Smooth muscle cell of the brain vasculature (primary cell): ENCODE data around the gene ACSBG1.
A peak's percentile ranks its signal among the peaks of the same experiment; 100 is the strongest.
"Not testable (repeated sequence)": the region's sequence is repeated elsewhere in the genome, so short reads cannot be mapped to it uniquely, and the experiment has no call there.

ENCODE experiments used
- DNase-seq: peaks from one replicate; pipeline ENCODE4 v3.0.0-alpha.2; 2012; ENCODE audit warnings: low read depth, low spot score

The ACSBG1 gene

DNA sequence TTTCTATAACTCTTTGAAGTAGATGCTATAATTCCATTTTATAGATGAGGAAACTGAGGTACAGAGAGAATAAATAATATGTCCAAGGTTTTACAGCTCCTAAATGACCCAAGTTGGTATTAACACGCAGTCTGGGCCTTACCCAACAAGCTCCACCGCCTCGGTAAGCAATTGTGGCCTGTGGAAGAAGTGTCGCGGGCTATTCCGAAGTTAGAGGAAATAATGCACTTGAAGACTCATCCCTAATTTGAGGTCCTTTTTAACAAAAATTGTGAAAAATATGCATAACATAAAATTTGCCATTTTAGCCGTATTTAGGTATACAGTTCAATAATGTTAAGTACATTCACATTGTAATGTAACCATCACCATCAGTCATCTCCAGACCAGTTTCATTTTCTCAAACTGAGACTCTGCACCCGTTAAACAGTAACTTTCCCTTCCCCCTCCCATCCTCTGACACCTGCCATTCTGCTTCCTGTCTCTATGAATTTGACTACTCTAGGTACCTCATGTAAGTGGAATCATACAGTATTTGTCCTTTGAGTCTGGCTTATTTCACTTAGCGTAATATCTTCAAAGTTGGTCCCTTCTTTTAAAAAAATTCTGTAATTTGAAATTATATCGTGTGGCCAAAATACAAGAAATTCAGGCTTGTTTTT, 67.0 kb downstream of the ACSBG1 start:
- DNase-seq = no peak

DNA sequence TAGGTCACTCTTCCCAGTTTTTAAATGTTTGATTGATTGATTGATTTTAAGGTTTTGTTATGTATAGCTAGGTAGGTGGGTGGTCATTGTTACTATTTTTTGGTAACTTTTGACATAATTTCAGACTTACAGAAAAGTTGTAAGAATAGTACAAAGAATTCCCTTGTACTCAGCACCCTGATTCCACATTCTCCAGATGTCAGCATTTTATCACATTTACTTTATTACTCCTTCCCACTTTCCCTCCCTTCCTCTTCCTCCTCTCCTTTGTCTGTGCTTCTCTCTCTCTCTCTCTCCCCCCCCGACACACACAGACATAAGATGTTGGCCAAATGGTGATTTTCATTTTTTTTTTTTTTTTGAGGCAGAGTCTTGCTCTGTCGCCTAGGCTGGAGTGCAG, 70.4 kb downstream of the ACSBG1 start:
- DNase-seq = no peak

DNA sequence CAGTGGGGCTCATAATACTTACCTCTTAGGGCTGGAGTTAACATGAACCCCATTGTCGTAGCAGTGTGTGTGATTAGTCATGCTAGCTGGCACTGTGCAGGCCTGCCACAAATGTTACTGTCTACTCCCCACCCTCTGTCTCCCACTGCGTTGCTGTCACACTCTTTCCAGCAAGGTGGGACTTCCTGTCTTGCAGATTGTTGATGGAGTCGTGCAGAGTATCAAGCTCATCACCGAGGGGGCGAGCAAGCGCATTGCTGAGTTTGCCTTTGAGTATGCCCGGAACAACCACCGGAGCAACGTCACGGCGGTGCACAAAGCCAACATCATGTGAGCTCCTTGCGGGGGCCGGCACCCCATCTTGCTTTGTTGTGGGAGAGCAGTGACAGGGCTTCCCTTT, 72.3 kb downstream of the ACSBG1 start:
- no peak for DNase-seq

DNA sequence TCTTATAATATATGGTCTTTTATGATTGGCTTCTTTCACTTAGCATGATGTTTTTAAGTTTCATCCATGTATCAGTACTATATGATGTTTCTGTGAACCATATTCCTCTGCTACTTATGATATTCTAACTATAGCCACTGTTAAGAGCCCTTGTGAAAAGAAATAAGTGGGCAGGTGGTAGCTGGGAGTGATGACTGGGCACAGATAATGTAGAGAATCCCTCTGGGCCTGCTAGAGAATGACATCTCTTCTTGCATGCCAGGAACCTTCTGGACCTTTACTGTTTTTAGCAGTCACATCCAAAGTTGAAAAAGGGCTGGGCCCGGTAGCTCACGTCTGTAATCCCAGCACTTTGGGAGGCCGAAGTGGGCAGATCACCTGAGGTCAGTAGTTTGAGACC, 75.0 kb downstream of the ACSBG1 start:
- DNase-seq = no peak

DNA sequence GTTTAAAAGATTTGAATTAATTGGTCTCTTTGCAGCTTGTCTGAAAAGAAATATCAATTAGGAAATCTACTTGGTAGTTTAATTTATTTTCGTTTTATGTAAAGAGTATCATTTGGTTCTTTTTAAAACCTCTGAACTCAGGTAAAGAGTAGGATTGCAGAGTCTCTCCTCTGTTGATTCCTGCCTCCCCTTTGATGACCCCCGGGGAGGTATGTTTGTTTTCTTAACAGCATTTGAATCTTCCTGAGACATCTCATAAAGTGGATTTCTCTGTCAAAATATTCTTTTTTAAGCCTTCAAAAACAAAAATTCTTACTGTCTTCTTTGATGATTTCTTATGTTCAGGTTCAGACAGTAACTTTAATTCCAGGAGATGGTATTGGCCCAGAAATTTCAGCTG, 77.2 kb downstream of the ACSBG1 start:
- DNase-seq = no peak

DNA sequence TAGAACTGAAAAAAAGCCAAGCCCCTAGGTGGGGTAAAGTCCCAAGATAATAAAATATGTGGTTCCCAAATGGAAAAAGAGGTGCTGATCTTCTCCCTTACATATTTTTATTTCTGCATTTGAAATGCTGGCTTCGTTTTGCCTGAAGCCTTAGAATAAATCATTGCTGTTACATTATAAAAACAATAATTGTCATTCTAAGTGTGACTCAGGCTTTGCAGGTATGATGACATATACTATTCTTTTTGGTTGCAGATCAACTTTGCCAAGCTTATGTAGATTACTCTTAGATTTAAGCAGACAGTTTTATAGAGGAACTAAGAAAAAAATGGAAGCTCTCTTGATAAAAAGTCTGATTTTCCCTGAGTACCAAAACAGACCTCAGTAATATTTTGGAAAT, 77.7 kb downstream of the ACSBG1 start:
- no peak for DNase-seq

DNA sequence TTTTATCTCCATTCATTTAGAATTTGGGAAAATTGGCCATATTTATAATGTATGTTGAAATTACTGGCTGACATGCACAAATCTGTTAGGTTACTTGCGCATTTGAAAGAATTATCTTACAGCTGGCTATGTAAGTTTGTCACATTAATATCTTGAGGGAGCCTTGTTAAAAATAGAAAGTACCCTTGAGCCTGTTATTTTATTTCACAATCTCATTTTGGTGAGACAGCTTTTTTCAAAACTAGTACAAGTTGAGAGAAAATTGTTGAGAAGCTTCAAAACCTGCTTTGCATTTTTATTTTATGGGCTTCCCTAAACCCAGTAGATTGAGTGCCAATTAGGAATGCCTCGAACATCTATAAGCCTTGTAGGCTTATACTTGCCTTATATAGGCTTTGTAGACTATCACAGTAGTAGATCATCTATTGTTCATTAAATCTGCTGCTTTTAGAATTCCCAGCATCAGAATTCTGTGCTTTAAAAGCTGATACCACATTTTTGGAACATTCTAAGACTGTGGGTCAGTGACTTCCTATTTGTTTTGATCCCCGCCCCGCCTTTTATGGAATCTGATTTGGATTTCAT, 78.9 kb downstream of the ACSBG1 start:
- DNase-seq = no peak

DNA sequence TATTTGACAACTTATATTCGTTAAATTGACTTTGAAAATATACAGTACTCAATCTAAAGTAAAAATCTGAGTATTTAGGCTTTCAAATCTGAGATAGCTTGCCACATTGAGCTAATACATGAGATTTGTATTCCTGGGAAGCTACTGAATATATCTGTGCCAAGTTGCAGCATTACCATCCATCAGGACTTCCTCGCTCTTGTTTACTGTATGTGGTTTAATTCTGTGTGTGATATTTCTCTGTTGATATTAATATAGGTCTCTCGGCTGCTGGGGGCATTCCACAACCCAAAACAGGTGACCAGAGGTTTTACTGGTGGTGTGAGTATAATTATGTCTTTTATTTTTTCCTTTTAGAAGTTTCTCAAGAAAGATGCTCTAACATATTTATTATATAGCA, 79.4 kb downstream of the ACSBG1 start:
- no peak for DNase-seq

DNA sequence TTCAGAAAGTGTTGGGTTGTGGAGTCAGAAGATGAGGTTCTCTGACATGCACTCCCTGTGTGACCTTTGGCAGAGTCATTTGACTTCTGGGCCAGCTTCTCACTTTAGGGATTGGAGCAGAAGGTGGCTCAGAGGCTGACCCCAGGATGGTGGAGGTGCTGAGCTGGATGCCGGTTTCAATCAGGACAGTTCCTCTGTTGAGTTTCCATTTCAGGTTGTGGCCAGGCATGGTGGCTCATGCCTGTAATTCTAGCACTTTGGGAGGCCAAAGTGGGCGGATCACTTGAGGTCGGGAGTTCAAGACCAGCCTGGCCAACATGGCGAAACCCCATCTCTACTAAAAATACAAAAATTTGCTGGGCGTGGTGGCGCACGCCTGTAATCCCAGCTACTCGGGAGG, 83.3 kb downstream of the ACSBG1 start:
- DNase-seq = not testable (repeated sequence)

DNA sequence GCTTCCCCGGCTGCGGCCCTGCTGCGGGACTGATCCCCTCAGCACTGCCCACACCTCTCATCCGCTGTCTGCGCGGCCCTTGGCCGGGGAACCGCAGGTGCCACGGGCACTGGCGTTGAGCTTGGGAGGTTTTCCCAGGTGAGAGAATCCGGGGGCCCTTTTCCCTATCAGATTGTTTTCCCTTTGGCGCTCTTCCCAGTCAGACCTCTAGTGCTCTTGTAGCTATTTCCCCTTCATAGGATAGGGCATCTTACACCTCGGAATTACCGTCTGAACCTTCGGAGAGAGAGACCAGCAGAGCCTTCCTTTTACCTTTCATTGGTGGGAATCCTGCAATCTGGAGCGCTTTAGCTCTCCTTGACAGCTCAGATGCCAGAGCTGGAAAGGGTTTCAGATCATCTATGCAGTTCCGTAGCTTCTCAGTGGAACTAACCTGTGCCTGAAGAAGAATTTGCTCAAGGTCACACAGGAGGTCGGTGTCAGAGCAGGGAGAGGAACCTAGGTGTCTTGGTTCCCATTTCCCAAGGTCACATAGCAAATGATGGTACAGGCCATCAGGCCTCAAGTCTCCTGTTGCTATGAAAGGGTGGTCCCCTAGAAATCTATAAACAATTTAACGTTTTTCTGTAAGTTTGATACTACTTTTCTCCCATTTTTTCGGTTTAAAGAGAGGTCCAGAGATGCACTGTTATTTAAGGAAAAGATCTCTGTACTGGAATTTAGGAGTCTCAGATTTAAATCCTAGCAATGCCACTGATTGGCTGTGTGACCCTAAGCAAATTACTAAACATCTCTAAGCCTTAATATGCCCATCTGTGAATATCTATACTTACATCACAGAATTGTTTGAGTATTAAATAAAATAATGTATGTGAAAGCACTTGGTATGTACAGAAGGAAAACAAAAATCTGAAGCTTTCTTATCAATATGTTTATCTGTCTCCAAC, 84.3 kb downstream of the ACSBG1 start:
- DNase-seq = no peak

DNA sequence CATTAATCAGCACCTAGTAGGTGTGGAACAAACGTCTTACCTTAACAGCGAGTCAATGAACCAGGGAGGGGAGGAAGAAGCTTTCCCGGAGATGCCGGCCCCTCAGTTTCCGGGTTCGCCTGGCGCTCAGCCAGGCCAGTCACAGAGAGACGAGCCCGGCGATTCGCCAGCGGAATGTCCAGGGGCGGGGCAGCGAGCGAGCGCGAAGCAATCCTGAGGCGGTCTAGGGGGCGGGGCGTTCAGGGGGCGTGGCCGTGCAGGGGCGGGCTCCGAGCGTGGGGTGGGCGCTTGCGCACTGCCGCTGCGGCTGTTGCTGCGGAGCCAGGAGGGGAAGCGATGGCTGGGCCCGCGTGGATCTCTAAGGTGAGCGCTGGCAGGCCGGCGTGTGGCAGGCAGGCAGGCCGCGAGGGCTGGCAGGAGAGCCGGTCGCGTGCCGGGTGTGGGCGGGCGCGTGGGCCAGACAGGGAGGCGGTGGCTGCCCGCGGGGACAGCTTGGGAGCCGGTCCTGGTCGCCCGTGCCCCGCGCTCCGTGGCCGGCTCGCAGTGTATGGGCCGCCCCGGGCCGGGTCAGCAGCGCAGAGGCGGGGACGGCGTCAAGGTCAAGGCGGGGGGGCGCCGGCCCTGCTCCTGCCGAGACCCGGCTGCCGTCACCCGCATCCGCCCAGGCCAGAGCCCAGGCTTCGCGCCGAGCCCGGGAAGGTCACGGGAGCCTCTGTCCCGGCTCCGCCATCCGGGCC, 85.1 kb downstream of the ACSBG1 start, which contains the start of gene IDH3A:
Gene IDH3A, plus strand, starts transcription at position 295 of the 737 bp plus-strand sequence. Its CDS starts 42 bp downstream, at position 337.
- peak; percentile 93 for DNase-seq

DNA sequence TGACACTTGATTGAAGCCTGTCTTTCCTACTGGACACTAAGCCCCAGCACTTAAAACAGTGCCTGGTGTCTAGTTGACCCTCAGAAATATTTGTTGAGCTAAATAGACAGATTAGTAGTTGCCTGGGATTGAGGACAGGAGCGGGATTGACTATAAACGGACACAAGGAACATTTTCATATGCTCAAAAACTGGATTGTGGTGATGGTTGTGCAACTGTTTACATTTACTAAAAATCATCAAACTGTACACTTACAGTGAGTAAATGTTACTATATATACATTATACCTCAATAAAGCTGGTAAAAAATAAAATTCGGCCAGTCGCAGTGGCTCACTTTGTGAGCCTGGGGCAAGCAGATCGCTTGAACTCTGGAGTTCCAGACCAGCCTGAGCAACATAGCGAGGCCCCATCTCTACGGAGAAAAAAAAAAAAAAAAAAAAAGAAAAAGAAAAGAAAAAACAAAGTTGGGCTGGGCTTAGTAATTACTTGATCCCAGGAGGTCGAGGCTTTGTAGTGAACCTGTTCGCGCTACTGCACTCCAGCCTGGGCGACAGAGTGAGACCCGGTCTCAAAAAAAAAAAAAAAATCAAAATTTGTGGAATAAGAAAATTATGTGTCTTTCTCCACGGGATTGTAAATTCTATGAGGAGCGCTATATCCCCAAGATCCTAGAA, 85.8 kb downstream of the ACSBG1 start:
- no peak for DNase-seq

DNA sequence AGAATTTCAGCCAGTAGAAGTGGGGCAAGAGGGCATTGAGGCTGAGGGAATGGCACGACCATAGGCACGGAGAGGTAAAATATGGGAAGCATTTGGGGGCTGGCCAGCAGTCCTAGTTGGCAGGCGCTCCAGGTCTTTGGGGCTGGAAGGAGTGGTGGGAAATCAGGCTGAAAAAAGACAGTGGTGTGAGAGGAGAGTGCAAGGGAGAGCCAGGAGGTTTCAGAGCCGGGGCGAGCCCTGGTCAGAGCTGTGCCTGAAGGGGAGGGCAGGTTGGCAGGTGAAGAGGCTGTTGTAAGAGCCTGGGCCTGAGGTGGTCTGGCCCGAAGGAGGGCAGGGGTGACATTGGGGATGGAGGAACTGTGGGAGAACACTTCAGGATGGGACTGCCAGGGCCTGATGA, 86.8 kb downstream of the ACSBG1 start:
- no peak for DNase-seq

DNA sequence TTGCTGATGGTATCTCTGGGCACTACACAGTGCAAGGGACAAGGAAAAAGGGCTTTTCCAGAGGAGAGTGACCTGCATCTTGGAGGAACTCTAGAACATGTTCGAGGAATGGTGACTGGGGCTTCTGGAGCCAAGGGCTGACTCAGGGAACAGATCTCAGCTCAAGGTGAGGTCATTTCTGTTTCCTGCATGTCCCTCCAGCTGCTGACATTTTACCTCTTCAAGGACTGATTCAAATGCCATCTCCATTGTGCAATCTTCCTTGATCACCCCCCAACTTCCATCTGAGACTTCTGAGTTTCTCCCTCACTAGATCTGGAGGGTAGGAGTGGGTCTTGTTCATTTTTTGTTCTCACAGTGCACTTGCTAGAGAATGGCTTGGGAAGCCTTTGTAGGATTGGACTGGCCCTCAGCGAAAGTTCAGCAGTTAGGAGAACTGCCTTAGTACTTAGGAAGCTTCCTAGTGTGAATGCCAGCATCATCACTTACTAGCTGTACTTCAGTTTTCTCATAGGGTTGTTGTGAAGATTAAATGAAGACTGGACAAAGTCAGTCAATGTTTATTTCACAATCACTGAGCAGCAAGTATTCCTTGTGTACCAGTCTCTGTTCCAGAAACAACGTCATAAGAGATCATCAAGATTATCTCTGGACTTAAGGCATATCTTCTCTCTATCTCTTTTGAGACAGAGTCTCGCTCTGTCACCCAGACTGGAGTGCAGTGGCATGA, 87.8 kb downstream of the ACSBG1 start:
- DNase-seq = no peak

DNA sequence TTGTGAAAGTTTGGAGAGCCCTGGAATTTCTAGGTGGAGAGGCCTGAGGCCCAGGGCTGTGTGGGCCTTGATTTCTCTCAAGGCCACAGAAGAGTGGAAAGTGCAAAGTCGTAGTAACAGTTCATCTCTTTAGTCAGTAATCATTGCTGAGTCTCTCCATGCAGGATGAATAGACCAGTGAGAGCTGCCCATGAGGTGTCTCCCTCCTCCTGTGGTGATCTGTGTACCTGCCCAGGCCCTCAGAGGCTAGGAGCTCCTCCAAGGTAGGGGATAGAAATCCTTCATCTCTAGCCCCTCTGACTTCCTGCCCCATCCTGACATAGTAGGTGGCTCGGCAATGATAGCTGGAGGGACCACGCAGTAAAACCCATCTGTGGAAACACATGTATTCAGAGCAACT, 92.0 kb downstream of the ACSBG1 start:
- no peak for DNase-seq

DNA sequence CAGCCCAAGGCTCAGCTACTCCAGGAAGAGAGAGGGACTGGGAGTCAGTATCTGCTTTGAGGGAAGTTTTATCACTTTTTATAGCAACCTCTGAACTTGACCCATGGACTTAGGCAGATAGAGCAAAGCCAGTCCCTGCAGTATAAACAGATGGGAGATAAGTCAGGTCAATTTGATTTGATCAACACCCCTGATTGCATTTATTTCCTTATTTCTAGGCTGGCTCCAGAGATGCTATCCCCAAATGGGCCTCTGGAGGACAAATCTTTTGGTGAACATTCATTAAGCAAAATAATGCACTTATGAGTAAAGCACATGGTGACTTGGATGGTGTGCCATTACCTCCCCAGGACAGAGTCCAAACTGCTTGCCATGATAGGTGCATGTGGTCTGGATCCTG, 94.1 kb downstream of the ACSBG1 start:
- DNase-seq = no peak

DNA sequence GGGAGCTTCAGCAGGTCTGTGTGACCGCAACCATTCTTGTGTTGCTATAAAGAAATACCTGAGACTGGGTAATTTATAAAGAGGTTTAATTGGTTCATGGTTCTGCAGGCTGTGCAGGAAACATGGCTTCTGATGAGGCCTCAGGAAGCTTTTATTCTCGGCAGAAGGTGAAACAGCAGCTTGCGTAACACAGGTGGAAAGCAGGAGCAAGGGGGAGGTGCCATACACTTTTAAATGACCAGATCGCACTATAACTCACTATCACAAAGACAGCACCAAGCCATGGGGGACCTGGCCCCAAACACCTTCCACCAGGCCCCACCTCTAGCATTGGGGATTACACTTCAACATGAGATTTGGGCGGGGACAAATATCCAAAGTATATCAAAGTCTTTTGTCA, 94.8 kb downstream of the ACSBG1 start:
- DNase-seq = no peak

DNA sequence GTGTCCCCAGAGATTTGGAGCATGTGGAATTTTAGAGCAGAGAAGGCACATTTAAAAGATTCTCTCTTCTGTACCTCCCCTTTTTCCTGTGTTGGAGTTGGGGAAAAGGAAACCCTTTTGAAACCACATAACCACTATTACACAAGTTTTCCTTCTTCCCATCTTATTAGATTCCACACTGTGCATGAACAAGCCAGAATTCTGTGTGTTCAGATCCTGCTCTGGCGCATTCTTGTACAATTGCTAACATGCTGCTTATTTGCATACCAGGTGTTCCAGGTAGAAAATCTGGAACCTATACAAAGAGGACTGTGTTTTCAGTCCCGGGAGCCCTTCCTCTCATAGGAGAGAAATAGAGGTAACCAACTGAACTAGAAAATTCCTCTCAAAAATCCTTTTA, 100.6 kb downstream of the ACSBG1 start:
- no peak for DNase-seq

DNA sequence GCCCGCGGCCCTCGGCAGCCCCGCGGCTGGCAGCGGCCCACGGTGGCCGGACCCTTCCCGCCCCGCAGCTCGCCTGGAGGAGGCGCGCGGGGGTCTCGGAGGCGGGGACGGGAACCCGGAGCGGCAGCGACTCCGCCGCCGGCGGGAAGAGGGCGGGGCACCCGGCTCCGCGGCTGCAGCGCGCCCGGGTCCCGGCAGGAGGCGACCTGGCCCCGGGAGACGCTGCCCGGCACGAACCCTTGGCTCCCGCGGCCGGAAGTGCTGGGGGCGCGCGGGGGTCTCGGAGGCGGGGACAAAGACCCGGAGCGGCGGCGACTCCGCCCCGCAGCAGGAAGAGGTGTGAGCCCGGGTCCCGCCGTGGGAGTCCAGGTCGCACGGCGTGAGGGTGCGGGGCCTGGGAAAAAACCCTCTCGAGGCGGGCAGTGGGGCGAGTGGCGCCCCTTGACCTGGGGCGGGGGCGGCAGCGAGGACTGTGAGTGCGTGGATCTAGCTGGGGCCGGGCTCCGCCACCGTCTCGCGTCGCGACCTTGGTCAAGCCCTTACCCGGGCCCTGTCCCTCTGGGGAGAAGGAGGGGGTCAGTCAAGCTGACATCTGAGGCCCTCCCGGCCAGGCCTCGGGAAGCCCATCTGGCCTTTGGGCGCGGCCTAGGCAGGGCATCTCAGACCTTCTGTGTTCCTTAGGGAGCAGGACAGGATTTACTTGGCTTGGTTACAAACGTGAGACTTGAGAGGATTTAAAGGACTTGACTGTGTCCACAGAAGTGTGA, 102.9 kb downstream of the ACSBG1 start, which contains the start of gene CIB2:
Gene CIB2, minus strand, starts transcription at position 151 of the 767 bp plus-strand sequence. CDS start 230 bp downstream, outside the sequence.
- DNase-seq = no peak
